ENCODE measurements around the gene KLC4. TPM values are rescaled to one million over a fixed set of nuclear protein-coding genes. Genes with fewer than 3 reads are reported as not detected.

Gene KLC4
- total and polyA plus RNA-seq, 9 of the 15 experiments (the other 6 are each of a cell fraction or from before 2014, with no cell fraction given), result 1.7 to 16.2 (median 7.7) TPM

DNA sequence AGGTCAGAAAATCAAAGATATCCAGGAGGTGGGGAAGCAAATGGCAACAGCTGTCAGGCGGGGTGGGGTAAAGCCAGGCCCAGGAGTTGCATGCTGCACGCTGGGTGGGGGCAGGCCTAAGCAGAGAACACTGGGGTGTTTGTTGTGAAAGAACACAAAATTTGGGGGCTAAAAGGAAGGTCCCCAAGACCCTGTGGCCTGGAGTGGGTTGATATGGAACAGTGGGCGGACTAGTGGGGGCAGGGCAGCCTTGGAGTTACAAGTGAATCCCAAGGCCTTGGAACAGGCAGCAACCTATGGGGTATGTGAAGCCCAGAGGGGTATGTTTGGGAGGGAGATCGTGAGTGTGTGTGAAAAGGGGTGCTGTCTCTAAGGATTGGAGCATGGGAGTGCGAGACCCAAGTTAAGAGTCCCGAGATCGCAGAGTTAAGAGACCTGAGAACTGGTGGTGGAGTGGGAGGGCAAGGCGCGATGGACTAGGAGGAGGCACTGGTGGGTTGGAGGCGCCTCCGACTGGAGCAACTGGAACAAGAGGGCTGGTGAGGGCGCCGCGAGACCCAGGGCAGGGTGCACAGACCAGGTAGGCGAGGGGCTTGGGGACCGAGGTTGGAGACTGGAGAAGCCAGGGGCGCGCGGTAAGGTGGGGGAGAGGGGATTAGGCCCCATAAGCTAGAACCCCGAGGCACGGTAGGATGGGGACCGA is 6.4 kb upstream of the KLC4 start (continued):
- TF ChIP-seq, protein P1, sequence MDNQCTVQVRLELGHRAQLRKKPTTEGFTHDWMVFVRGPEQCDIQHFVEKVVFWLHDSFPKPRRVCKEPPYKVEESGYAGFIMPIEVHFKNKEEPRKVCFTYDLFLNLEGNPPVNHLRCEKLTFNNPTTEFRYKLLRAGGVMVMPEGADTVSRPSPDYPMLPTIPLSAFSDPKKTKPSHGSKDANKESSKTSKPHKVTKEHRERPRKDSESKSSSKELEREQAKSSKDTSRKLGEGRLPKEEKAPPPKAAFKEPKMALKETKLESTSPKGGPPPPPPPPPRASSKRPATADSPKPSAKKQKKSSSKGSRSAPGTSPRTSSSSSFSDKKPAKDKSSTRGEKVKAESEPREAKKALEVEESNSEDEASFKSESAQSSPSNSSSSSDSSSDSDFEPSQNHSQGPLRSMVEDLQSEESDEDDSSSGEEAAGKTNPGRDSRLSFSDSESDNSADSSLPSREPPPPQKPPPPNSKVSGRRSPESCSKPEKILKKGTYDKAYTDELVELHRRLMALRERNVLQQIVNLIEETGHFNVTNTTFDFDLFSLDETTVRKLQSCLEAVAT (IDR thresholded peaks at IDR 0.05), result 0 out of 4 replicates have a peak, but pooled peaks of 1 of the 2 experiments have one; percentile 36
- TF ChIP-seq MYNN (IDR thresholded peaks at IDR 0.05), result peak; percentile 99
- peak; percentile 84; the same call in 1 of the 2 replicates for TF ChIP-seq MYNN (CRISPR knock-in tag; IDR thresholded peaks at IDR 0.05)
- TF ChIP-seq, protein P2, sequence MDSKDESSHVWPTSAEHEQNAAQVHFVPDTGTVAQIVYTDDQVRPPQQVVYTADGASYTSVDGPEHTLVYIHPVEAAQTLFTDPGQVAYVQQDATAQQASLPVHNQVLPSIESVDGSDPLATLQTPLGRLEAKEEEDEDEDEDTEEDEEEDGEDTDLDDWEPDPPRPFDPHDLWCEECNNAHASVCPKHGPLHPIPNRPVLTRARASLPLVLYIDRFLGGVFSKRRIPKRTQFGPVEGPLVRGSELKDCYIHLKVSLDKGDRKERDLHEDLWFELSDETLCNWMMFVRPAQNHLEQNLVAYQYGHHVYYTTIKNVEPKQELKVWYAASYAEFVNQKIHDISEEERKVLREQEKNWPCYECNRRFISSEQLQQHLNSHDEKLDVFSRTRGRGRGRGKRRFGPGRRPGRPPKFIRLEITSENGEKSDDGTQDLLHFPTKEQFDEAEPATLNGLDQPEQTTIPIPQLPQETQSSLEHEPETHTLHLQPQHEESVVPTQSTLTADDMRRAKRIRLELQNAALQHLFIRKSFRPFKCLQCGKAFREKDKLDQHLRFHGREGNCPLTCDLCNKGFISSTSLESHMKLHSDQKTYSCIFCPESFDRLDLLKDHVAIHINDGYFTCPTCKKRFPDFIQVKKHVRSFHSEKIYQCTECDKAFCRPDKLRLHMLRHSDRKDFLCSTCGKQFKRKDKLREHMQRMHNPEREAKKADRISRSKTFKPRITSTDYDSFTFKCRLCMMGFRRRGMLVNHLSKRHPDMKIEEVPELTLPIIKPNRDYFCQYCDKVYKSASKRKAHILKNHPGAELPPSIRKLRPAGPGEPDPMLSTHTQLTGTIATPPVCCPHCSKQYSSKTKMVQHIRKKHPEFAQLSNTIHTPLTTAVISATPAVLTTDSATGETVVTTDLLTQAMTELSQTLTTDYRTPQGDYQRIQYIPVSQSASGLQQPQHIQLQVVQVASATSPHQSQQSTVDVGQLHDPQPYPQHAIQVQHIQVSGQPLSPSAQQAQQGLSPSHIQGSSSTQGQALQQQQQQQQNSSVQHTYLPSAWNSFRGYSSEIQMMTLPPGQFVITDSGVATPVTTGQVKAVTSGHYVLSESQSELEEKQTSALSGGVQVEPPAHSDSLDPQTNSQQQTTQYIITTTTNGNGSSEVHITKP (IDR thresholded peaks at IDR 0.05; ENCODE audit: partially characterized antibody), result no peak
- TF ChIP-seq ZNF830 (CRISPR knock-in tag; IDR thresholded peaks at IDR 0.05), result no peak
- TF ChIP-seq TRIM24 (IDR thresholded peaks at IDR 0.05), result no peak
- TF ChIP-seq ZNF785 (CRISPR knock-in tag; IDR thresholded peaks at IDR 0.05), result no peak
- peak; percentile 56 for TF ChIP-seq SMARCA4 (IDR thresholded peaks at IDR 0.05)
- TF ChIP-seq KAT8 (IDR thresholded peaks at IDR 0.05; ENCODE audit: low read depth), result no peak
- no peak for TF ChIP-seq HNRNPH1 (optimal IDR thresholded peaks at IDR 0.05; ENCODE audit: low read depth, low read length)
- TF ChIP-seq MIER1 (IDR thresholded peaks at IDR 0.05; ENCODE audit: low read depth), result 0 out of 2 replicates have a peak, but pooled peaks have one; percentile 45
- TF ChIP-seq, protein P3, sequence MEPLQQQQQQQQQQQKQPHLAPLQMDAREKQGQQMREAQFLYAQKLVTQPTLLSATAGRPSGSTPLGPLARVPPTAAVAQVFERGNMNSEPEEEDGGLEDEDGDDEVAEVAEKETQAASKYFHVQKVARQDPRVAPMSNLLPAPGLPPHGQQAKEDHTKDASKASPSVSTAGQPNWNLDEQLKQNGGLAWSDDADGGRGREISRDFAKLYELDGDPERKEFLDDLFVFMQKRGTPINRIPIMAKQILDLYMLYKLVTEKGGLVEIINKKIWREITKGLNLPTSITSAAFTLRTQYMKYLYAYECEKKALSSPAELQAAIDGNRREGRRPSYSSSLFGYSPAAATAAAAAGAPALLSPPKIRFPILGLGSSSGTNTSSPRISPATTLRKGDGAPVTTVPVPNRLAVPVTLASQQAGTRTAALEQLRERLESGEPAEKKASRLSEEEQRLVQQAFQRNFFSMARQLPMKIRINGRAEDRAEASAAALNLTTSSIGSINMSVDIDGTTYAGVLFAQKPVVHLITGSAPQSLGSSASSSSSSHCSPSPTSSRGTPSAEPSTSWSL (CRISPR knock-in tag; IDR thresholded peaks at IDR 0.05; ENCODE audit: borderline replicate concordance), result no peak
- TF ChIP-seq, protein P4, sequence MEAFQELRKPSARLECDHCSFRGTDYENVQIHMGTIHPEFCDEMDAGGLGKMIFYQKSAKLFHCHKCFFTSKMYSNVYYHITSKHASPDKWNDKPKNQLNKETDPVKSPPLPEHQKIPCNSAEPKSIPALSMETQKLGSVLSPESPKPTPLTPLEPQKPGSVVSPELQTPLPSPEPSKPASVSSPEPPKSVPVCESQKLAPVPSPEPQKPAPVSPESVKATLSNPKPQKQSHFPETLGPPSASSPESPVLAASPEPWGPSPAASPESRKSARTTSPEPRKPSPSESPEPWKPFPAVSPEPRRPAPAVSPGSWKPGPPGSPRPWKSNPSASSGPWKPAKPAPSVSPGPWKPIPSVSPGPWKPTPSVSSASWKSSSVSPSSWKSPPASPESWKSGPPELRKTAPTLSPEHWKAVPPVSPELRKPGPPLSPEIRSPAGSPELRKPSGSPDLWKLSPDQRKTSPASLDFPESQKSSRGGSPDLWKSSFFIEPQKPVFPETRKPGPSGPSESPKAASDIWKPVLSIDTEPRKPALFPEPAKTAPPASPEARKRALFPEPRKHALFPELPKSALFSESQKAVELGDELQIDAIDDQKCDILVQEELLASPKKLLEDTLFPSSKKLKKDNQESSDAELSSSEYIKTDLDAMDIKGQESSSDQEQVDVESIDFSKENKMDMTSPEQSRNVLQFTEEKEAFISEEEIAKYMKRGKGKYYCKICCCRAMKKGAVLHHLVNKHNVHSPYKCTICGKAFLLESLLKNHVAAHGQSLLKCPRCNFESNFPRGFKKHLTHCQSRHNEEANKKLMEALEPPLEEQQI (IDR thresholded peaks at IDR 0.05), result no peak
- TF ChIP-seq, protein P5, sequence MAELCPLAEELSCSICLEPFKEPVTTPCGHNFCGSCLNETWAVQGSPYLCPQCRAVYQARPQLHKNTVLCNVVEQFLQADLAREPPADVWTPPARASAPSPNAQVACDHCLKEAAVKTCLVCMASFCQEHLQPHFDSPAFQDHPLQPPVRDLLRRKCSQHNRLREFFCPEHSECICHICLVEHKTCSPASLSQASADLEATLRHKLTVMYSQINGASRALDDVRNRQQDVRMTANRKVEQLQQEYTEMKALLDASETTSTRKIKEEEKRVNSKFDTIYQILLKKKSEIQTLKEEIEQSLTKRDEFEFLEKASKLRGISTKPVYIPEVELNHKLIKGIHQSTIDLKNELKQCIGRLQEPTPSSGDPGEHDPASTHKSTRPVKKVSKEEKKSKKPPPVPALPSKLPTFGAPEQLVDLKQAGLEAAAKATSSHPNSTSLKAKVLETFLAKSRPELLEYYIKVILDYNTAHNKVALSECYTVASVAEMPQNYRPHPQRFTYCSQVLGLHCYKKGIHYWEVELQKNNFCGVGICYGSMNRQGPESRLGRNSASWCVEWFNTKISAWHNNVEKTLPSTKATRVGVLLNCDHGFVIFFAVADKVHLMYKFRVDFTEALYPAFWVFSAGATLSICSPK (IDR thresholded peaks at IDR 0.05; ENCODE audit: borderline replicate concordance), result no peak
- no peak for TF ChIP-seq JUNB (CRISPR knock-in tag; conservative IDR thresholded peaks at IDR 0.05)
- no peak for TF ChIP-seq ESRRA (IDR thresholded peaks at IDR 0.05; ENCODE audit: borderline replicate concordance, low read depth)
